Erythroblast (primary cell): ENCODE measurements around the gene AKTIP.

Experiments used
- GATA1 ChIP-seq: IDR thresholded peaks from 2 replicates; pipeline ENCODE4 v1.6.1; 2011; ENCODE audit warnings: low read depth, mild to moderate bottlenecking, control low read depth, low read length, moderate library complexity
- POLR2A ChIP-seq: IDR thresholded peaks from 2 replicates; pipeline ENCODE4 v1.6.1; 2011; ENCODE audit warnings: mild to moderate bottlenecking, low read length

- TF ChIP-seq POLR2A (no peak), GATA1 (no peak)
Observed at GRCh38 chr16:53549970-53550690, 47.1 kb upstream of the AKTIP start.
